Thymus (tissue), 11 donors: ENCODE results near the gene PARD3B. TPM values are rescaled to one million over a fixed set of nuclear protein-coding genes. Genes with fewer than 3 reads are reported as not detected.

Experiments used
- DNase-seq, 9 donors: peaks; one replicate each; pipeline ENCODE4 v3.0.0-alpha.2; 2013; ENCODE audit warnings: low spot score in 9 of 9, low read depth in 6 of 9, missing footprints in 1 of 9
- H3K27ac ChIP-seq, 2 donors: one replicate each; pipeline ENCODE4 v1.5.1; 2013; ENCODE audit warnings: control low read depth in 1 of 2, low read depth in 1 of 2, low read length in 1 of 2, mild to moderate bottlenecking in 1 of 2, moderate library complexity in 1 of 2
- H3K27me3 ChIP-seq, 2 donors: one replicate each; pipeline ENCODE4 v1.5.1; 2013; ENCODE audit warnings: low read length in 1 of 2; ENCODE audit not compliant: control insufficient read depth in 2 of 2, insufficient read depth in 1 of 2
- H3K36me3 ChIP-seq, 2 donors: one replicate each; pipeline ENCODE4 v1.5.1; 2013; ENCODE audit warnings: low read length in 1 of 2, mild to moderate bottlenecking in 1 of 2, moderate library complexity in 1 of 2; ENCODE audit not compliant: control insufficient read depth in 2 of 2, insufficient read depth in 2 of 2
- H3K4me1 ChIP-seq, 2 donors: one replicate each; pipeline ENCODE4 v1.5.1; 2013; ENCODE audit warnings: low read length in 2 of 2; ENCODE audit not compliant: control insufficient read depth in 2 of 2, insufficient read depth in 2 of 2
- H3K4me3 ChIP-seq, 2 donors: one replicate each; pipeline ENCODE4 v1.5.1; 2013; ENCODE audit warnings: low read length in 2 of 2, control low read depth in 1 of 2, mild to moderate bottlenecking in 1 of 2
- H3K9me3 ChIP-seq, 2 donors: one replicate each; pipeline ENCODE4 v1.5.1; 2013; ENCODE audit warnings: low read length in 1 of 2, mild to moderate bottlenecking in 1 of 2; ENCODE audit not compliant: control insufficient read depth in 2 of 2, insufficient read depth in 1 of 2
- WGBS: extraction: QIAGEN DNeasy Blood & Tissue Kit; methylation state at CpG from one replicate; pipeline ENCODE4 v1.1.7; 2013; 5-methylcytosine and 5-hydroxymethylcytosine counted together
- polyA plus RNA-seq: library from polyadenylated mRNA; stranded (reverse); fragments of 200-250 nt; gene quantifications from one replicate; pipeline ENCODE4 v1.2.3, GENCODE V29; 2013
- total RNA-seq: library from RNA; stranded (reverse); fragments of 120-200 nt; gene quantifications from one replicate; pipeline ENCODE4 v1.2.4, GENCODE V29; 2013
- donor health status: healthy.

The PARD3B gene
- total and polyA plus RNA-seq, 2 donors, result 1.0 to 2.4 TPM

DNA sequence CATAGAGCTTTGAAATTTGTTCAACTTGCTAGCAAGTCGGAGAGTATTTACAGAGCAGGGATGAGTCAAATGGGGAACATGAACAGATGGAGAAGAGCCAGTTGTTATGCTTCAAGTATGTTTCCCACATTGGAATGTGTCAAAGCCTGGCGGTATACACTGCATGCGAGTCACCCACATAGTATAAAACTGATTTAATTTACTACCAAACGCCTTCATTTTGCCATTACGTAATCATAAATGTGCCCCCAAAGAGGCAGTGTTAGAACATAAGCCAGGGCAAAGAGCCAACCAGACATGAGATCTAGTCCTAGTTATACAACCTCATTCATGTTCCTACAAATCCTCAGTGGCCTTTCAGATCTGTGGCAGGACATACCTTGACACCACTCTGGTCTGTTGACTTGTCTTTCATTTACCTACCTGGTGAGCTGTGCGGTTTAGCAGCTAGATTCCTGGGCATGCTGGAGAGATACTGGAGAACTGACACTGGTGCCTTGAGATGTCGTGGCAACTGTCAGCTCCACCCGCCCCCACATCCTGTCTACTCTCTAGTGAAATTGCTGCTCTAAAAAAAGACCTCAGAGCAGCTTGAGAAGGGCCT is 1115.3 kb downstream of the PARD3B start:
- H3K27me3 ChIP-seq, result no peaks in the 10 kb centered on the region
- WGBS, result 69% methylated on average over 8 of the region's 8 CpGs
- no peaks in the 10 kb centered on the region for H3K9me3 ChIP-seq
- H3K4me3 ChIP-seq, result no peak overlapping the region
- DNase-seq, result peak in 2 of 9 donors; percentile 48 to 61
- peak overlapping the region; percentile 46 to 57 for H3K27ac ChIP-seq
- no peaks in the 10 kb centered on the region for H3K36me3 ChIP-seq
- H3K4me1 ChIP-seq, result peaks cover 0 to 13% of the 10 kb centered on the region in 2 donors

DNA sequence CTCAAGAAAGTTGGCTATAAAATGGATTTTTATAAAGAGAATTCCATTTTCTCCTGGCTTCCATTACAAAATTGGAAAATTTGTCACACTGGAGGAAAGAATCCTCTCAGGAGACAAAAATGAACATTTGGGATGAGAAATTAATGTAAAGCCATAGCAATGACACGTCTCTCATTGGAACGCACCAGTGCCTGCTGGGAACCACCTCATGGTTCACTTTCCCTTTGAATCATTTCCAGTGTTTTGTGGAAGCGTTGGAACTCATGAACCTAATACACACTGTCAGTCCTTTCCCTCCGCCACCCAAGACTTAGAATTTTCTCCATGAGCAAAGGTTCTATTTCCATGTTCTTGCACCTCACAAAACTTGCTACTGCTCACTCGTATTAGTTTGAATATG is 1116.0 kb downstream of the PARD3B start:
- Histone ChIP-seq H3K9me3 (no peaks in the 10 kb centered on the region), H3K4me3 (no peak overlapping the region), H3K4me1 (peaks cover 0 to 13% of the 10 kb centered on the region in 2 donors), H3K27me3 (no peaks in the 10 kb centered on the region), H3K27ac (peak overlapping the region in 1 of 2 donors; percentile 46), H3K36me3 (no peaks in the 10 kb centered on the region)
- DNase-seq, result no peak
- WGBS, result 96% methylated on average over 5 of the region's 5 CpGs

DNA sequence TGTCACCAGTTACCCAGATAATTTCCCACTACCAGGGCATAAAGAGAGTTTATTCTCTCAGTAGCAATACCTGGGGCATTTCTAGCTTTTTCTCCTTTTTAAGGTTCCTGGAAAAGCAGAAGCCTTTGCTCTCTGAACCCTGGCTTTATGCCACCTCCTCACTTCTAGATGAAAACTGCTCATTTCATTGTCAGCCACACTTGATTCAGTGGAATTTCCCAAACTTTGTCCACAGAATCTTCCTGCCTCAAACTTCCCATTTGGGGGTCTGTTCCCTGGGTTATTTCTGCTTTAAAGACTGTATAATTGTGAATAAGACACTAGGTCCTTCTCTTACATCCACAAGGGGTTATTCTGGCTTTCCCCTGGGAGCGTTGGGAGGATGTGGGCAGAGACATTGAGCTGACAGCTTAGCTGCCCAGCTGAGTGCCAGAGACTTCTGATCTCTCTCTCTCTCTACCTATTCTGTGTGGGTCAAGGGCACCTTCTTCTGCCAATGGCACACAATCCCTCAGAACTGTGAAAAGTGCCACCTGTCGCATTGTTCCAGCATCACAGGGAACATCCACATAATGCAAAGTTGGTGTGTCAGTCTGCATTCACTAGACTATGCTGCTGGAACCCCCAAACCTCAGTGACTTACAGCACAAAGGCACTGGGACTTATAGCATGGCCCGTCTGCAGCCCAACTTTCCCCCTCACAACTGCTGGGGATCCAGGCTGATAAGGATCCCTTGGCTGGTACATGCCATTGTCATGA is 1117.1 kb downstream of the PARD3B start:
- Histone ChIP-seq H3K36me3 (no peaks in the 10 kb centered on the region), H3K4me1 (peaks cover 0 to 13% of the 10 kb centered on the region in 2 donors), H3K4me3 (no peak overlapping the region), H3K27me3 (no peaks in the 10 kb centered on the region), H3K9me3 (no peaks in the 10 kb centered on the region), H3K27ac (no peak overlapping the region)
- DNase-seq, result no peak
- 91% methylated on average over 3 of the region's 3 CpGs for WGBS

DNA sequence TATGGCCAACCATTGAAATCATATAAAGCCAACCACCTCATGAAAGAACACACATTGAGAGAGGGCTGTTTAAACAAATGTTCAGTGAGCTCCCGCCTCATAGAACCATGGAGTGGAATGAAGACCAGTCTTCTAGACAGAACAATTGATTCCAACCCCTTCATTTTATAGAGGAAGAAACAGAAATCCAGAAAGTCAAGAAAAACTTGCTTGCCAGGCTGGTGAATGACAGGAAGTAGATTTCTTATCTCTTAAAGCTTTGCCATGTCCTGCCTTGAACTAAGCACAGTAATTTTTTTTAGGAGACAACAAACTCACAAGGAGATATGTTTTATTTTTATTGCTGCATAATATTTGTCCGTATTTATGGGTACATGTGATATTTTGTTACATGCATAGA is 1120.5 kb downstream of the PARD3B start:
- DNase-seq, result no peak
- Histone ChIP-seq H3K36me3 (no peaks in the 10 kb centered on the region), H3K4me3 (no peak overlapping the region), H3K9me3 (no peaks in the 10 kb centered on the region), H3K27ac (no peak overlapping the region), H3K27me3 (no peaks in the 10 kb centered on the region), H3K4me1 (peaks cover 0 to 6% of the 10 kb centered on the region in 2 donors)
- 95% methylated on average over 2 of the region's 2 CpGs for WGBS
